Activated CD4-positive, alpha-beta T cell treated with anti-CD3 and anti-CD28 coated beads, Interleukin-2, amount 50 U/mL, for 4 hours (primary cell): Measurements from ENCODE around the gene IBA57.

Source experiments
- DNase-seq, 2 experiments: peaks; one replicate each; pipeline ENCODE4 v3.0.0-alpha.2; 2020

IBA57 gene

DNA sequence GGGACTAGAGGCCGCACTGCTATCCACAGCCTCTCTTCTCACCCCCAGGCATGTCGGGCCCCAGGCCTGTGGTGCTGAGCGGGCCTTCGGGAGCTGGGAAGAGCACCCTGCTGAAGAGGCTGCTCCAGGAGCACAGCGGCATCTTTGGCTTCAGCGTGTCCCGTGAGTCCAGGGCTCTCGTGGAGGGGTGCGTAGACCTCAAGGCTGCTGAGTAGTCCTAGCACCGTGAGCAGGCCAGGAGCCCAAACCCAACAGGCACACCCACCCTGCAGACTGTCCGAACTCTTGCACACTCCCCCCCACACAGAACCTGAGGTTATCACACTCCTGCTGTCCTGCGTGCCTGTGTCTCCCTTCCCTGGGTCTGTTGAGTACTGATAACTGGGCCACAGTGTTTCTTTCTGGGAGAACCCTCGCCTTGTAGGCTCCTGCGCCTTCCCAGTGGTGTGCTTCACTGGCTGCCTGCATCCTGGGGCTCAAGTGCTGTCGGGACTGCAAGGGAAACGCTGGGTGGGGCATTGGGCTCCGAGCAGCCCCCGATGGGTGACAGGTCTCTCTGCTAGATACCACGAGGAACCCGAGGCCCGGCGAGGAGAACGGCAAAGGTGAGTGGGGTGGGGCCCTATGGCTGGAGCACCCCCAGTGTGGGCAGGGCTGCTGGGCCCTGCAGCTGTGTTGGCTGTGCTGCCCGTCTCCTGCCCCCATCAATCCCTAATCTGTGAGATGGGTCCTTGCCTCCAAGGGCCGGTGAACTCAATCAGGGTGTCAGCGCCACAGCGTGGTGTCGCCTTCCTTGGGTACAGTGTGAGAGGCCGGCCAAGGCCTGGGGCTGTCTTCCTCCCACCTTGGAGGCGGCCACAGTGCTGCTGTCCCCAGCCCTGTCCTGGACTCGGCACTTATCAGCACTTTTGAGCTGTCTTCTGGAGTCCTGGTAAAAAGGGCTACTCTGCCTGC is 19.9 kb upstream of the IBA57 start:
- no peak for DNase-seq

DNA sequence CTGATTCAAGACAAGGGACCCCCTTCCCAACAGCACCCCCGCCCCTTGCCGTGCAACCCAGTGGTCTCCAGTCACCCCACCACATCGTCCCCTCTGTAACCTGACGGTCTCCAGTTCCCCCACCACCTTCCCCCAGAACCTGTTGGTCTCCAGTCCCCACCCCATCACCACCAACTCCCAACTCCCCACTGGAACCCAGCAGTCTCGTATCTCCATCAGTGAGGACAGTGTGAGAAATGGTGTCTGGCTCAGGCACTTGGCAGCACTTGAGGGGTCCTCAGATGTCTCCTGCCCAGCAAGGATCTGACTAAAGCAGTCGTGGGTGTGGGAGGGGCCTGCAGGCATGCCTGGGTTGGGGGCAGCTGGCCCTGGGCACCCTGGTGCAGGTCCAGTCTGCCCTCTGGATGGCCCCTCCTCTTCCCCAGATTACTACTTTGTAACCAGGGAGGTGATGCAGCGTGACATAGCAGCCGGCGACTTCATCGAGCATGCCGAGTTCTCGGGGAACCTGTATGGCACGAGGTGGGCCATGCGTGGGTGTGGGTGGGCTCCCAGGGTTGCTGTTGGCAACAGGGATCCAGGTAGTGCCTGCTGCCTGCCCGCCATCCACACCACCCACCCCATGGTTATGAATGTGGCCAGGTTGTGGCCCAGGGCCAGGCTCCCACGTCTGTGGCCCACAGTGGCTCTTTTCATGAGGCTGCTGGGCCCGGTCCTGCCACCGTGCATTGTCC is 19.0 kb upstream of the IBA57 start:
- no peak for DNase-seq

DNA sequence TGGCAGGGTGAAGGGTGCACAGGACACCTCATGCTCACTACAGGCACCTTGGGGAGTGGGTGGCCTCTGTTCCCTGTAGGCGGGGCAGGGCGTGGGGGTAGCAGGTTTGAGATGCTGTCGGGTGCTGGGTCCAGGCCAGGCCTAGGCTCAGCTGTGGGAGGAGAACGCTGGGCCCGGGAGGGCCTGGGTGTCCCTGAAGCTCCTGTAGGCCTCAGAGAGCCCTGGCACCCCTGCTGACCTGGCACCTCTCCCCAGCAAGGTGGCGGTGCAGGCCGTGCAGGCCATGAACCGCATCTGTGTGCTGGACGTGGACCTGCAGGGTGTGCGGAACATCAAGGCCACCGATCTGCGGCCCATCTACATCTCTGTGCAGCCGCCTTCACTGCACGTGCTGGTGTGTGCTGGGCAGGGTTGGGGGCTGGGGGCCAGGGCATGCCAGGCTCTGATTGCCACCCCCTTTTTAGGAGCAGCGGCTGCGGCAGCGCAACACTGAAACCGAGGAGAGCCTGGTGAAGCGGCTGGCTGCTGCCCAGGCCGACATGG is 18.4 kb upstream of the IBA57 start:
- no peak for DNase-seq

- no peak for DNase-seq
These were observed 17.8 kb upstream of the IBA57 start for GRCh38 chr1:228147768-228148167.

DNA sequence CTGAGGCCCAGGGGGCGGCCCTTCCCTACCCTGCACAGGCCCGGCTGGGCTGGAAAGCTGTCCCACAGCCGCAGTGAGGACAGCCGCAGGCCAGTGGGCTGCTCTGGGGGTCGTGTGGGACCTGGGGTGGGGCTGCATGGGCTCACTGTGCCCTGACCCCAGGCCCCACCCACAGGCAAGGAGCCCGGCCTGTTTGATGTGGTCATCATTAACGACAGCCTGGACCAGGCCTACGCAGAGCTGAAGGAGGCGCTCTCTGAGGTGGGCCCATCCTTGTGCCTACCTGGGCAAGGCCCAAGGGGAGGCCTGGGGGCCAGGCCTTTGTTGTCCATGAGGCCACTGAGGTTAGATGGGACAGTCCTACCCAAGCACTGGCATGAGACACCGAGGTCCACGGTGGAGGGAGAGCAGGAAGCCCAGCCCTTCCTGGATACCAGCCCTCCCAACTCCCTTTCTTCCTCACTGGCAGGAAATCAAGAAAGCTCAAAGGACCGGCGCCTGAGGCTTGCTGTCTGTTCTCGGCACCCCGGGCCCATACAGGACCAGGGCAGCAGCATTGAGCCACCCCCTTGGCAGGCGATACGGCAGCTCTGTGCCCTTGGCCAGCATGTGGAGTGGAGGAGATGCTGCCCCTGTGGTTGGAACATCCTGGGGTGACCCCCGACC is 17.3 kb upstream of the IBA57 start:
- no peak for DNase-seq

GRCh38 chr1:228148935-228149405 is 16.6 kb upstream of the IBA57 start:
- no peak for DNase-seq

- no peak for DNase-seq
These were observed 16.0 kb upstream of the IBA57 start, which contains the start of gene GJC2 for GRCh38 chr1:228149406-228150119. Gene GJC2 (plus strand): TSS chr1:228149930. CDS start chr1:228157759, 7,829 bp downstream.

GRCh38 chr1:228150120-228150460 is 15.5 kb upstream of the IBA57 start:
- DNase-seq = no peak

DNA sequence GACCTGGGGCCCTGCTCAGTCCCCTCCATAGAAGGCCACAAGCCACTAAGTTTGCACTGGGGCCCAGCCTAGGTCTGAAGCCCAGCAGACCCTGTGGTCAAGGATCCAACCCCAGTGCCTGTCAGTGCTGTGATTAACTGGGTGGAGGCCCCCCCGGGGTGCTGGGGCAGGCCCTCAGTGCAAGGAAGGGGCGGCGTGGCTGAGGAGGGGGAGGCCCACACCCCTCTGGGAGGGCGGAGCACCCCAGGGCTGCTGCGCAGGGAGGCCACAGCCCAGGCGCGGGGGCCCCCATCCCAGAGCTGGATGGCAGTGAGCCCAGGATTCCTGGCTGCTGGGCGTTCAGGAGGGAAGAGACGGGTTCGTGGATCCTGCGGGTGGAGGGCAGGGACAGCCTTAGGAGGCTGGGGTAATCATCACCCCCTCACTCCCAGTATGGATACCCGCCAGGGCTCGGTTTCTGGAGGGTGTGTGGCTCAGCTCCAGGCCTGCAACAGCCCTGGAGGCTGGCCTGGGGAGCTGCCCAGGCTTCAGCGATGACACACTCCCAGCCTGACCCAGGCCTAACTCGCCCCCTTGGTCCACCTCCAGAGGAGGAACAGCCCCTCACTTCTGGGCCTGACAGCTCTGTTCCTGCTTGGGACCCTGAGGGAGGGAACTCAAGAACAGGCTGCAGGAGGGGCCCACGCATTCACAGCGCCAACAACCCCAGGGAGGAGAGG is 15.0 kb upstream of the IBA57 start:
- DNase-seq = no peak

GRCh38 chr1:228151180-228151925 is 14.3 kb upstream of the IBA57 start:
- DNase-seq = no peak

DNA sequence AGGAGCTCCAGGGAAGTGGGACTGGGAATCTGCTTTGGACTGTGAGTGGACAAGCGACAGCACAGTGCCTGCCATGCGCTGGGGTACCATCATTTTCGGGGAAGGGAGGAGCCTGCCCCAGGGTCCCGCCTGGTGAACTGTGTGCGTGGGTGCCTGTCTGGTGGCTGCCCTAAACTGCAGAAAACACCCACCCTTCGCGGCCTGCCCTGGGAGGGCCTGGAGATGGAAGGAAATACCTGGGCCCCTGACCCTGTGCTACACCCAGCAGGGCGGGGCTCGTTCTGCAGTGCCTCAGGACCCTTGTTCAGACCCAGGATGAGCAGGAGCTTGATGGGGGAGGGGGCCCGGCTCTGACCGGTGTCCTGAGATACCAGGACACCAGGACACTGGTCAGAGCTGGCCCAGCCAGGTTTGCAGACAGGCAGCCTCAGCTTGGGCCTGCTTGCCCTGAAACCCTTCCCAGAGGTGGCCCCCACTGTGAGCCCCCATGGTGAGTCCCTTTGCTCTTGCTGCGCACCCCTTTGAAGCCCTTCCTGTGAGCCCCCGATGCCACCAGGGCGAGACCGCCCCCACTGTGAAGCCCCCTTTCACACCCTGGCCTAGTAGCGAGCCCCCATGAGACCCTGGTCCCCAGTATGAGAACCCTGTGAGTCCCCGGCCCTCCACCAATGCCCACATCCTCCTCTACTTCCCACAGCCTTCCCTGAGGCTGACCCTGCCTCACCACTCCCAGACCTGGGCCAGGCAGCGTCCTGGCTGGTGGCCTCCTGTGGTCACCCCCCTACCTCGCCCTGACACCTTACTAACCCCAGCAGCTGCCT is 13.3 kb upstream of the IBA57 start:
- DNase-seq = no peak

DNA sequence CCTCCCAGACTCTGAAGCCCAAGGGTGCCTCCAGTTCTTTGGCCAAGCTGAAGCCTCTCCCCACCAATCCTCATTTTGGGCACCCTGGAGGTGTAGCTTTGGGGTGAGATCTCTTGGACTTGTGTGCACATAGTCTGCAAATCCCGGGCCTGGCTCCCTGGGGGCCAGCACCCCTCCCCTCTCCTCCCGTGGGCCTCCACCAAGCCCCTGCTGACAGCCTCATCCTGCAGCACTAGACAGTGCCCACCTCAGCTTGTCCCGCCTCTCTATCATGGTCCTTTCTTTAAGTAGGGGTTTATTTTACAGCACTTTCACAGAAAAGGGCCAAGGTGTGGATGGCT is 12.7 kb upstream of the IBA57 start:
- no peak for DNase-seq

DNA sequence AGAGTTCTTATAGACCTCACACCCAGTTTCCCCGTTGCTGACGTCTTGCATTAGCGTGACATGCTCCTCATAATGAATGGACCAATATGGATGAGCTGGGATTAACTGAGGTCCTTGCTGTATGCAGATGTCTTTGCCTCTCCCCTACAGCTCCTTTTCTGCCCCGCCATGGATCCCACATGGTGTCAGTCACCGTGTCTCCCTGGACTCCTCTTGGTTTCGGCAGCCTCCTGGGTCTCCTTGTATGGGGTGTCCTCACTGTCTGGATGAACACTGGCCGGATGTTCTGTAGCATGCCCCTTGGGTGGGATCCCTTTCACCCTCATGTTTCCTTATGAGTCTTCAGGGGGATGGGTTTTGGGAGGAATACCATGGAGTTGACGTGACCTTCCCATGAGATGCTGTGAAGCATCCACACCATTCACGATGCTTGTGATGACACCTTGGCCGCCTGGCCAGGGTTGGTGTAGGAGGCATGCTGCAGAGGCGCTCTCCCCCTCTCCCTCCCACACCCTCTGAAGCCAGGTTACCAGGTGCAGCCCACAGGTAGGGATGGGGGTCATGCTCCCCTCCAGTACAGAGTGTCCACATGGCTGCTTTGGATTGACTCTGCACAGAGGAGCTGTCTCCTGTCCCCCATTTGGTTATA is 11.5 kb upstream of the IBA57 start:
- DNase-seq = no peak

DNA sequence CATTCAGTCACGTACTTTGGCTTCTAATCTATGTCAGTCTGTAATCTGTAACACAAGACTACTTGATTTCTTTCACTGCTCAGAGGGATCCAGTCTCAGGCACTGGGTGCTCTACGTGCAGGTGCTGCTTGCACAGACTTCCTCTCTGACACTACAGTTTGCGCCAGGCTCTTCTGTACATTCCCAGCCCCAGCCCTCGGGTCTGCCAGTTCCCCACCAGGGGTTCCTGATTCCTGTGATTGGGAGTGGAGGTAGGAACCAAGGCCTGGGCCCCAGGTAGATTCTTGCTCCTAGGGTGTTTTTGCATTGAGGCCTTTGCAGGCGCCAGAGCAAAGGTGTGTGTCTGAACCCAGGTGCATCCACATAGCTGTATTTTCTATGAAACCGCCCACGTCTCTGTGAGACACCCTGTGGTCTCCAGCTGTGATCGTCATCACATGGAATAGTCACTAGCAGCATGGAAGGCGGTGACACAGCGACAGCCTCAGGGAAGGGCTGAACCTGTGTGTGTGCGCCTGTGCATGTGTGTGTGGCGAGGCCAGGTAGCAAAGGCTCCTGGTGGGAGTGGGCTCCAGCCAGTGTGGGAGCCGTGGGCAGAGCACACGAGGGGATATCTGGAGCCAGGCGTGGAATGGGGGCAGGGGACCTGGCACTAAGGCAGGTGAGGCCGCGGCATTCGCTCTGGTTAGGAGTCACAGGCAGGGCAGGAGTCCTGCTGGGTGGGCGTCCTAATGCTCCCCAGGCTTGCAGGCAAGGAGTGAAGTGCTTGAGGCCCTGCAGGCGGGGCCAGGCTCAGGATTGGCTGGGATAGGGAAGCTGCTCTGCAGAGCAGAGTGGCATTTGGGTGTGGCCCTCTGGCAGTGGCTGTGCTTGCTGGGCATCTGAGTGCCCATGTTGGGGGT is 10.7 kb upstream of the IBA57 start:
- peak; percentile 29 to 44 for DNase-seq

- no peak for DNase-seq
These were observed 9.7 kb upstream of the IBA57 start for GRCh38 chr1:228155596-228156514.

GRCh38 chr1:228156515-228156881 is 9.1 kb upstream of the IBA57 start:
- no peak for DNase-seq

DNA sequence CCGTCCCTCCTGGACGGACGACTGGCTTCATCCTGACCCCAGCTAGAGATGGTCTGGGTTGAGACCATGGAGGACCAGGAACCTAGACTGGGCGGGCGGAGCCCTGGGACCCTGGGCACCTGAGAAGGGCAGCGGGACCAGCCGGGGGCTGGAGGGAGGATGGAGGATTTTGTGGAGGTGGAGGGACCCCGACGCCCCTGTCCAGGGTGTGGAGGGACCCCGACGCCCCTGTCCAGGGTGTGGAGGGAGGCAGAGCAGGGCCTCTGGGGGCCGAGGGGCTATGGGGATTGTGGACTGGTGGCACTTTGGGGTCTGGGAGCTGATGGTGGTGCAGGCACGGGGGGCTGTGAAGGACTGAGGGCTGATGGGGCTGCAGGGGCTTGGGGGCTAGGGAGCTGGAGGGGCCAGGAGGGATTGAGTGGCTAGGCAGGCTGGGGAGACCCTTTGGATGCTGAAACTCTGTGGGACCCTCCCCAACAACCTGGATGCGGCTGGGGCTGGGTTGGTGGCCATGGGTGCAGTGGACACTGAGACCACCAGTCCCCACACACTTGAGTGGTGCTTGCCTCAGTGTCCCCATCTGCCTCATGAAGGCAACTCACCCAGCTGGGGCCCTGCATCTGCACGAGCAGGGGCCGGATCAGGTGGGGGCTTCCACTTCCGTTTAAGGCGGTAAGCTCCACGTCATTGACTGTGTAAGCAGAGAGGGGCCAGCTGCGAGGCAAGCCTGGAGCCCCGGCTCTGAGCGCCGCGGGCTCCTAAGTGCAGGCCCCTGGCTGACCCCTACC is 8.5 kb upstream of the IBA57 start:
- no peak for DNase-seq
